HG02943 (cell line): ENCODE measurements around the gene RBM4B.

Source experiments
- ATAC-seq: cut with Tn5 transposase; IDR thresholded peaks from one replicate; pipeline ENCODE4 v1.9.1; 2021; ENCODE audit warnings: mild to moderate bottlenecking, low read depth, moderate library complexity; ENCODE audit not compliant: unreplicated experiment

RBM4B gene

DNA sequence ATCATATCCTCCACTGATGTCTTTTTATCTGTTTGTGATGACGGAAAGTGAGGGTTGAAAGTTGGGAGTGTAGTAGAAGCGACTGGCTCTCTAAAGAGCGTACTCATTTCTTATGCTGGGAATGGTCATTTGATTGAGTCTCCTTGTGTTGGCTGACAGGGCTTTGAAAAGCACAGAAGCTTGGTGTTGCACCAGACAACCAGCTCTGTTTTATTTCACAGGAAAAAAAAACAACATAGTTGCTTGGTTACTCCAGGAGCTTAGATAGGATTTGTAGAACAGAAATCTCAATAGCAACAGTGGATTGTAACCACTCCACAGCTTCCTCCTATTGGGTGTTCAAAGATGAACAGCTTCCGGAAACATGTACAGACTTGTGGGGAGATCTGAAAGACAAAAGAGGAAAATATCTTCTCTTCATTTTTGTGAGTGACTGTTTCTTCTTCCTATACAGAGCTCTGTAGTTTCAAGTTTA is 58.6 kb downstream of the RBM4B start:
- no peak for ATAC-seq

DNA sequence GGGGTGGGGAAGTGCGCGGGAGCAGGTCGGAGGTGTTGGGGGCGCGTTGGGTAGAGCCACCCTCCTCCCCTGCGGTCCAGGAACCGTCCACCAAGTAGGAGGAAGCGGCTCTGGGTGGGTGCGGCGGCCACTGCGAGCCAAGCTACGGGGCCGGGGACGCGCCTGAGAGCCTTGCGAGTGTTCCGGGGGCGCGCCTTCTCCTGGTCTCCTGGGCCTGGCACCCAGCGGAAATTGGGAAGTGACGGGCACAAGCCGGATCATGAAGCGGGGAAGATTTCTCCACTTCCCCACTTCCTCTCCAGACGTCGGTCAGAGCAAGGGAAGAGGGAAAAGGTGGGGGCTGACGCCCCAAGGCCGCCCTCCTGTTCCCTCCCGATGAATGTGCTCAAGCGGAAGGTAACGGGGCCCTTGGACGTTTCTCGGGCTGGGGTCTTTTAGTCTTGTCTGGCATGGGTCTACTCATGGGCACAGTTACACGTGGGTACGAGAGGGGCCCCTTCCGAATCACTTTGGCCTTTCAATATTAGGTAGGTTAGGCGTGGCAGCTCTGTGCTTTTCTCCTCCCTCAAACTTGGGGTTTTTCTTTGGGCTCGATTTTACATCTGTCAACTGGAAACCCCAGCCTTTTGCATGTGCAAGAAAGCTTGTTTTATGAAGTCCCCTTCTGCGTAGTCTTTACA is 60.4 kb downstream of the RBM4B start:
- peak; percentile 10 for ATAC-seq

DNA sequence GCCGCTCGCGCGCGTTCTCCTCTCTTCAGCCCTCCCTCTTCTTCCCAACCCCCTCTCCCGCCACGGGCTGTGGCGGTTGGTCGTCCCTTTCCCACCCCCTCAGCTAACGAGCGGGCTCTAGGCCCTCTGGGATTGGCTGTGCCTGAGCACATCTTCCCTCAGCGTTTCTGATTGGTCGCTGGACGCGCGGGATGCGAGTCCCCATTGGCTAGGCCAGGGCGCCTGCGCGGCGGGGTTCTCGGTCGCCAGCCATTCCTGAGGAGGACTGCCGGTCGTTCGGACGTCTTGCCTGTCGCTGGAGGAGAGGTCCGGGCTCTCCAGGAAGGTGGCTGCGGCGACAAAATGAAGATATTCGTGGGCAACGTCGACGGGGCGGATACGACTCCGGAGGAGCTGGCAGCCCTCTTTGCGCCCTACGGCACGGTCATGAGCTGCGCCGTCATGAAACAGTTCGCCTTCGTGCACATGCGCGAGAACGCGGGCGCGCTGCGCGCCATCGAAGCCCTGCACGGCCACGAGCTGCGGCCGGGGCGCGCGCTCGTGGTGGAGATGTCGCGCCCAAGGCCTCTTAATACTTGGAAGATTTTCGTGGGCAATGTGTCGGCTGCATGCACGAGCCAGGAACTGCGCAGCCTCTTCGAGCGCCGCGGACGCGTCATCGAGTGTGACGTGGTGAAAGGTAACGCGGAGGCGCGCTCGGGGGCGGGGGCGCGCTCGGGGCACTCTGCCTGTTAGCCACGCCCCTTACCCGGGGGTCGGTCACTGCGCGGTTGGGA is 61.1 kb downstream of the RBM4B start, which contains the start of gene RBM14:
Gene RBM14, plus strand, starts transcription at position 252 of the 776 bp plus-strand sequence. Its CDS starts 91 bp downstream, at position 343.
- ATAC-seq, result peak; percentile 84
